HG03439 (cell line): ENCODE measurements around the gene NRXN3.

Source experiments
- ATAC-seq: cut with Tn5 transposase; IDR thresholded peaks from one replicate; pipeline ENCODE4 v1.9.1; 2021; ENCODE audit warnings: mild to moderate bottlenecking, moderate library complexity; ENCODE audit not compliant: unreplicated experiment

Gene NRXN3

GRCh38 chr14:79483477-79484388 lies 1313.6 kb downstream of the NRXN3 start:
- ATAC-seq: no peak

- no peak for ATAC-seq
Measured at GRCh38 chr14:79487632-79488031, 1317.5 kb downstream of the NRXN3 start.

- no peak for ATAC-seq
Measured at GRCh38 chr14:79491161-79491560, 1321.0 kb downstream of the NRXN3 start.

- no peak for ATAC-seq
Measured at GRCh38 chr14:79493081-79493645, 1323.0 kb downstream of the NRXN3 start.

GRCh38 chr14:79496701-79497100 lies 1326.5 kb downstream of the NRXN3 start:
- no peak for ATAC-seq

- ATAC-seq: no peak
Measured at GRCh38 chr14:79500489-79500888, 1330.3 kb downstream of the NRXN3 start.

- no peak for ATAC-seq
Measured at GRCh38 chr14:79502136-79502750, 1332.1 kb downstream of the NRXN3 start.

- no peak for ATAC-seq
Measured at GRCh38 chr14:79502751-79503148, 1332.6 kb downstream of the NRXN3 start.

- no peak for ATAC-seq
Measured at GRCh38 chr14:79510659-79511058, 1340.5 kb downstream of the NRXN3 start.

GRCh38 chr14:79511146-79511545 lies 1341.0 kb downstream of the NRXN3 start:
- ATAC-seq: no peak

GRCh38 chr14:79513446-79513845 lies 1343.3 kb downstream of the NRXN3 start:
- ATAC-seq: no peak

- ATAC-seq: no peak
Measured at GRCh38 chr14:79514700-79515099, 1344.5 kb downstream of the NRXN3 start.

GRCh38 chr14:79515158-79515557 lies 1345.0 kb downstream of the NRXN3 start:
- no peak for ATAC-seq

GRCh38 chr14:79516009-79516408 lies 1345.8 kb downstream of the NRXN3 start:
- no peak for ATAC-seq

GRCh38 chr14:79525416-79525815 lies 1355.2 kb downstream of the NRXN3 start:
- ATAC-seq: no peak

GRCh38 chr14:79528828-79529416 lies 1358.7 kb downstream of the NRXN3 start:
- no peak for ATAC-seq

GRCh38 chr14:79530555-79530954 lies 1360.4 kb downstream of the NRXN3 start:
- no peak for ATAC-seq

- no peak for ATAC-seq
Measured at GRCh38 chr14:79534703-79535353, 1364.7 kb downstream of the NRXN3 start.

- ATAC-seq: no peak
Measured at GRCh38 chr14:79540394-79540793, 1370.2 kb downstream of the NRXN3 start.

GRCh38 chr14:79542121-79542520 lies 1371.9 kb downstream of the NRXN3 start:
- no peak for ATAC-seq

- ATAC-seq: no peak
Measured at GRCh38 chr14:79543348-79543747, 1373.2 kb downstream of the NRXN3 start.
